22Rv1 (cell line): Measurements from ENCODE around the gene JADE1.

Experiments used
- CTCF ChIP-seq: fragments of 450-650 bp; IDR thresholded peaks from 2 replicates; pipeline ENCODE4 v1.5.1; 2017; ENCODE audit warnings: mild to moderate bottlenecking
- ZFX ChIP-seq: fragments of 450-650 bp; IDR thresholded peaks from 2 replicates; pipeline ENCODE4 v1.6.1; 2017; ENCODE audit warnings: antibody characterized with exemption, borderline replicate concordance

- TF ChIP-seq CTCF = no peak
- TF ChIP-seq ZFX = no peak
These were observed 46.1 kb downstream of the JADE1 start for GRCh38 chr4:128855621-128856020.
